K562 (cell line): ENCODE results near the gene TAOK2. TPM values are rescaled to one million over a fixed set of nuclear protein-coding genes. Genes with fewer than 3 reads are reported as not detected.
A peak's percentile ranks its signal among the peaks of the same experiment; 100 is the strongest.

Source experiments
- ATF1 ChIP-seq, 2 experiments: fragments of 450-650 bp in 1 of 2; IDR thresholded peaks; 2 replicates each; pipeline ENCODE4 v1.6.1; 2016; ENCODE audit warnings: missing compliant biosample characterization in 1 of 2, missing genetic modification characterization in 1 of 2
- EGR1 ChIP-seq: fragments of 450-650 bp; conservative IDR thresholded peaks from 2 replicates; pipeline ENCODE4 v1.6.1; 2017; ENCODE audit warnings: mild to moderate bottlenecking
- ERF ChIP-seq: fragments of 450-650 bp; formaldehyde crosslinking; IDR thresholded peaks from 2 replicates; pipeline ENCODE4 v1.4.0; 2020; ENCODE audit warnings: mild to moderate bottlenecking, mixed read lengths
- KLF13 ChIP-seq: fragments of 450-650 bp; IDR thresholded peaks from 2 replicates; pipeline ENCODE4 v1.6.1; 2016; ENCODE audit warnings: missing genetic modification characterization, low read depth, mild to moderate bottlenecking, missing compliant biosample characterization, moderate library complexity, borderline replicate concordance
- POLR2AphosphoS5 ChIP-seq: IDR thresholded peaks from 2 replicates; pipeline ENCODE4 v1.6.1; 2011; ENCODE audit warnings: mild to moderate bottlenecking, low read depth, low read length, moderate library complexity; ENCODE audit not compliant: control insufficient read depth, insufficient read depth
- RBFOX2 ChIP-seq: fragments of 200-400 bp; formaldehyde crosslinking; IDR thresholded peaks from 2 replicates; pipeline ENCODE4 v1.6.1; 2017; ENCODE audit warnings: low read depth, mild to moderate bottlenecking, low read length, moderate library complexity
- RFX5 ChIP-seq: IDR thresholded peaks from 2 replicates; pipeline ENCODE4 v1.6.1; 2011; ENCODE audit warnings: low read depth, mild to moderate bottlenecking, improper control_type of control experiment, low read length
- SMAD3 ChIP-seq: fragments of 450-650 bp; formaldehyde crosslinking; conservative IDR thresholded peaks from 2 replicates; pipeline ENCODE4 v1.4.0; 2020; ENCODE audit warnings: mild to moderate bottlenecking
- TAF7 ChIP-seq: fragments of 450-650 bp; IDR thresholded peaks from 2 replicates; pipeline ENCODE4 v1.6.1; 2016; ENCODE audit warnings: missing genetic modification characterization, missing compliant biosample characterization
- TEAD2 ChIP-seq: fragments of 450-650 bp; IDR thresholded peaks from 2 replicates; pipeline ENCODE4 v1.6.1; 2016; ENCODE audit warnings: missing genetic modification characterization, control low read depth, missing compliant biosample characterization
- TEAD4 ChIP-seq, 2 experiments: sonication (generic) in 1 of 2; formaldehyde crosslinking in 1 of 2; IDR thresholded peaks; 2 replicates each; pipeline versions ENCODE4 v1.6.1 to v1.8.0; 2012 to 2022; ENCODE audit warnings: borderline replicate concordance in 1 of 2, inconsistent platforms in 1 of 2, low read length in 1 of 2, mild to moderate bottlenecking in 1 of 2, missing genetic modification reagents in 1 of 2
- TRIM28 ChIP-seq: fragments of 450-650 bp; IDR thresholded peaks from 2 replicates; pipeline ENCODE4 v1.6.1; 2017
- polyA plus RNA-seq, 8 experiments: library from polyadenylated mRNA; depleted of rRNA in 4 of 8; stranded (reverse) in 5 of 8; unstranded in 3 of 8; fragments of >200 nt; fragmentation: Nextera tagmentation in 2 of 8; fragmentation: Illumina TruSeq in 1 of 8; extraction: Ambion mirVana in 2 of 8; extraction: Trizol in 1 of 8; gene quantifications; 2 replicates each; pipeline versions ENCODE4 v1.2.1 to v1.2.3, GENCODE V29; 2011 to 2014; ENCODE audit warnings: inconsistent platforms in 1 of 8, missing spikeins in 1 of 8
- total RNA-seq, 7 experiments: library from RNA; depleted of rRNA in 6 of 7; stranded (reverse); fragments of >200 nt in 6 of 7; fragmentation: Illumina TruSeq in 2 of 7; extraction: Trizol in 2 of 7; gene quantifications; 2 replicates each; pipeline versions ENCODE4 v1.2.1 to v1.2.3, GENCODE V29; 2011 to 2021; ENCODE audit warnings: low replicate concordance in 1 of 7
- TF ChIP-seq, protein P1 (sequence below): fragments of 450-650 bp; formaldehyde crosslinking; IDR thresholded peaks from 2 replicates; pipeline ENCODE4 v1.4.0; 2020; ENCODE audit warnings: mild to moderate bottlenecking, moderate library complexity
- TF ChIP-seq, protein P2 (sequence below): fragments of 250-450 bp; sonication (Bioruptor Pico); IDR thresholded peaks from 2 replicates; pipeline ENCODE4 v1.9.0; 2021; ENCODE audit warnings: mild to moderate bottlenecking, inconsistent platforms
- TF ChIP-seq, protein P3 (sequence below): fragments of 250-450 bp; sonication (Bioruptor Pico); IDR thresholded peaks from 2 replicates; pipeline ENCODE4 v1.4.0; 2020; ENCODE audit warnings: borderline replicate concordance
- TF ChIP-seq, protein P4 (sequence below): fragments of 200-800 bp; sonication (Bioruptor generic); IDR thresholded peaks from 2 replicates; pipeline ENCODE4 v1.6.1; 2017; ENCODE audit warnings: missing genetic modification characterization, missing compliant biosample characterization
- TF ChIP-seq, protein P5 (sequence below), 3 experiments: fragments of 200-800 bp in 1 of 3; sonication (Bioruptor generic) in 1 of 3; sonication (generic) in 1 of 3; formaldehyde crosslinking in 1 of 3; IDR thresholded peaks; 2 replicates each; pipeline versions ENCODE4 v1.6.1 to v1.8.0; 2016 to 2022; ENCODE audit warnings: mild to moderate bottlenecking in 2 of 3, missing compliant biosample characterization in 2 of 3, missing genetic modification characterization in 2 of 3, missing genetic modification reagents in 1 of 3

The TAOK2 gene
- total and polyA plus RNA-seq, 9 of the 15 experiments (the other 6 are each of a cell fraction or from before 2014, with no cell fraction given), result 0.10 to 41.8 (median 13.7) TPM

DNA sequence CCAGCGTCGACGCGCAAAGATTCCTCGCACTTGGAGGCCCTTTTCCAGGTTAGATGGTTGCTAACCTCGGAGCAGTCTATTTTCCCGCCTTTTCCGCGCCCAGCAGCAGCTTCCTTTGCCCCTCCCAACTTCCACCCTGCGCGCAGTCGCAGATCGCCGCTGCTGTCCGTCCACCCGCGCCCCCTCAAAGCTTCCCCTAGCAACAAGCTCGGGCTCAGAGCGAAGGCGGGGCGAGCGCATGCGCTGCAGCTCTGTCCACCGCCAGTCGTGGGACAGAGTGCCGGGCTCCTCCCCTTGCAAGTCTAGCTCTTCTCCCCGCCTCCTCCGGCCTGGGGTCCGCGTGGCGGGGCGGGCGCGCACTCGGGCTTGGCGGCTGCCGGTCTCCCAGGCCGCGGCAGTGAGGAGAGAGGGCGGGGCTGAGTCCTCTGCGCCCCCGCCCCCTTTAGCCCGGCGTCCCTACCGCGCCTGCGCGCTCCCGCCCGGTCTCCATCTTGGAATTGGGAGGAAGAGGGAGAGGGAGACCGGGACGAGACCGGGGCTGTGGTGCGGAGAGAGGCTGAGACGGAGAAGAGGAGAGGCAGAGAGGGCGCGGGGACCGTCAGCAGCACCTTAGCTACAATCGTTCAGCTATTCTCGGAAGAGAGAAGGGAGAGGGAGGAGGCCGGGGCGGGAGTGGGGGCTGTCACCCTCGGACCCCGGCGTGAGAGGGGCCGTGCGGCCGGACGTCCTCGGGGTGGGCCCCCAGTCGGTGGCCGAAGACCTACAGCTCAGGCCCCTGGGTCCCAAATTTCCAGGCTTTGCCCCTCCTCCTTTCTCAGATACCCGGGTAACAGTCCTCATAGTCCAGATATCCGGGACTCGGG, at the start of gene TAOK2 (continued):
- 0 out of 2 replicates have a peak, but pooled peaks have one; percentile 40 for TF ChIP-seq TAF7 (tag)
- TF ChIP-seq ATF1 (CRISPR knock-in tag; IDR thresholded peaks at IDR 0.05), result no peak
- TF ChIP-seq ATF1 (tag; IDR thresholded peaks at IDR 0.05), result peak; percentile 60
- peak; percentile 41; the same call in 1 of the 2 replicates for TF ChIP-seq KLF13 (tag)
- TF ChIP-seq, protein P1, sequence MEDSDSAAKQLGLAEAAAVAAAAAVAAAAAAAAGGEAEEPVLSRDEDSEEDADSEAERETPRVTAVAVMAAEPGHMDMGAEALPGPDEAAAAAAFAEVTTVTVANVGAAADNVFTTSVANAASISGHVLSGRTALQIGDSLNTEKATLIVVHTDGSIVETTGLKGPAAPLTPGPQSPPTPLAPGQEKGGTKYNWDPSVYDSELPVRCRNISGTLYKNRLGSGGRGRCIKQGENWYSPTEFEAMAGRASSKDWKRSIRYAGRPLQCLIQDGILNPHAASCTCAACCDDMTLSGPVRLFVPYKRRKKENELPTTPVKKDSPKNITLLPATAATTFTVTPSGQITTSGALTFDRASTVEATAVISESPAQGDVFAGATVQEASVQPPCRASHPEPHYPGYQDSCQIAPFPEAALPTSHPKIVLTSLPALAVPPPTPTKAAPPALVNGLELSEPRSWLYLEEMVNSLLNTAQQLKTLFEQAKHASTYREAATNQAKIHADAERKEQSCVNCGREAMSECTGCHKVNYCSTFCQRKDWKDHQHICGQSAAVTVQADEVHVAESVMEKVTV (CRISPR knock-in tag), result 0 out of 2 replicates have a peak, but pooled peaks have one; percentile 10
- peak; percentile 85 for TF ChIP-seq POLR2AphosphoS5
- peak; percentile 96 for TF ChIP-seq EGR1
- peak; percentile 27; the same call in 1 of the 2 replicates for TF ChIP-seq TEAD4 (IDR thresholded peaks at IDR 0.05; ENCODE audit: low read length)
- no peak for TF ChIP-seq TEAD4 (CRISPR knock-in tag; IDR thresholded peaks at IDR 0.05; ENCODE audit: borderline replicate concordance)
- peak; percentile 88 for TF ChIP-seq RBFOX2
- peak; percentile 66; the same call in 1 of the 2 replicates for TF ChIP-seq ERF (CRISPR knock-in tag)
- TF ChIP-seq, protein P2, sequence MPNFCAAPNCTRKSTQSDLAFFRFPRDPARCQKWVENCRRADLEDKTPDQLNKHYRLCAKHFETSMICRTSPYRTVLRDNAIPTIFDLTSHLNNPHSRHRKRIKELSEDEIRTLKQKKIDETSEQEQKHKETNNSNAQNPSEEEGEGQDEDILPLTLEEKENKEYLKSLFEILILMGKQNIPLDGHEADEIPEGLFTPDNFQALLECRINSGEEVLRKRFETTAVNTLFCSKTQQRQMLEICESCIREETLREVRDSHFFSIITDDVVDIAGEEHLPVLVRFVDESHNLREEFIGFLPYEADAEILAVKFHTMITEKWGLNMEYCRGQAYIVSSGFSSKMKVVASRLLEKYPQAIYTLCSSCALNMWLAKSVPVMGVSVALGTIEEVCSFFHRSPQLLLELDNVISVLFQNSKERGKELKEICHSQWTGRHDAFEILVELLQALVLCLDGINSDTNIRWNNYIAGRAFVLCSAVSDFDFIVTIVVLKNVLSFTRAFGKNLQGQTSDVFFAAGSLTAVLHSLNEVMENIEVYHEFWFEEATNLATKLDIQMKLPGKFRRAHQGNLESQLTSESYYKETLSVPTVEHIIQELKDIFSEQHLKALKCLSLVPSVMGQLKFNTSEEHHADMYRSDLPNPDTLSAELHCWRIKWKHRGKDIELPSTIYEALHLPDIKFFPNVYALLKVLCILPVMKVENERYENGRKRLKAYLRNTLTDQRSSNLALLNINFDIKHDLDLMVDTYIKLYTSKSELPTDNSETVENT (CRISPR knock-in tag), result peak; percentile 62; the same call in 1 of the 2 replicates
- TF ChIP-seq SMAD3 (CRISPR knock-in tag), result peak; percentile 38; the same call in 1 of the 2 replicates
- peak; percentile 94 for TF ChIP-seq RFX5
- TF ChIP-seq, protein P3, sequence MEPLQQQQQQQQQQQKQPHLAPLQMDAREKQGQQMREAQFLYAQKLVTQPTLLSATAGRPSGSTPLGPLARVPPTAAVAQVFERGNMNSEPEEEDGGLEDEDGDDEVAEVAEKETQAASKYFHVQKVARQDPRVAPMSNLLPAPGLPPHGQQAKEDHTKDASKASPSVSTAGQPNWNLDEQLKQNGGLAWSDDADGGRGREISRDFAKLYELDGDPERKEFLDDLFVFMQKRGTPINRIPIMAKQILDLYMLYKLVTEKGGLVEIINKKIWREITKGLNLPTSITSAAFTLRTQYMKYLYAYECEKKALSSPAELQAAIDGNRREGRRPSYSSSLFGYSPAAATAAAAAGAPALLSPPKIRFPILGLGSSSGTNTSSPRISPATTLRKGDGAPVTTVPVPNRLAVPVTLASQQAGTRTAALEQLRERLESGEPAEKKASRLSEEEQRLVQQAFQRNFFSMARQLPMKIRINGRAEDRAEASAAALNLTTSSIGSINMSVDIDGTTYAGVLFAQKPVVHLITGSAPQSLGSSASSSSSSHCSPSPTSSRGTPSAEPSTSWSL, result no peak
- TF ChIP-seq TRIM28, result no peak
- TF ChIP-seq TEAD2 (tag), result no peak
- TF ChIP-seq, protein P4, sequence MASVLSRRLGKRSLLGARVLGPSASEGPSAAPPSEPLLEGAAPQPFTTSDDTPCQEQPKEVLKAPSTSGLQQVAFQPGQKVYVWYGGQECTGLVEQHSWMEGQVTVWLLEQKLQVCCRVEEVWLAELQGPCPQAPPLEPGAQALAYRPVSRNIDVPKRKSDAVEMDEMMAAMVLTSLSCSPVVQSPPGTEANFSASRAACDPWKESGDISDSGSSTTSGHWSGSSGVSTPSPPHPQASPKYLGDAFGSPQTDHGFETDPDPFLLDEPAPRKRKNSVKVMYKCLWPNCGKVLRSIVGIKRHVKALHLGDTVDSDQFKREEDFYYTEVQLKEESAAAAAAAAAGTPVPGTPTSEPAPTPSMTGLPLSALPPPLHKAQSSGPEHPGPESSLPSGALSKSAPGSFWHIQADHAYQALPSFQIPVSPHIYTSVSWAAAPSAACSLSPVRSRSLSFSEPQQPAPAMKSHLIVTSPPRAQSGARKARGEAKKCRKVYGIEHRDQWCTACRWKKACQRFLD (CRISPR knock-in tag), result peak; percentile 73; the same call in 1 of the 2 replicates
- TF ChIP-seq, protein P5, sequence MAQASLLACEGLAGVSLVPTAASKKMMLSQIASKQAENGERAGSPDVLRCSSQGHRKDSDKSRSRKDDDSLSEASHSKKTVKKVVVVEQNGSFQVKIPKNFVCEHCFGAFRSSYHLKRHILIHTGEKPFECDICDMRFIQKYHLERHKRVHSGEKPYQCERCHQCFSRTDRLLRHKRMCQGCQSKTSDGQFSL (CRISPR knock-in tag; IDR thresholded peaks at IDR 0.05), result no peak
- TF ChIP-seq, protein P5 (tag; IDR thresholded peaks at IDR 0.05), result no peak
